ENCODE results near the gene DCLK1.

- TF ChIP-seq CTCF (IDR thresholded peaks at IDR 0.05 in 2 of 3, conservative IDR thresholded peaks at IDR 0.05 in 1 of 3; ENCODE audit: control insufficient read depth in 2 of 3, extremely low read depth in 1 of 3, insufficient read depth in 1 of 3, low read depth in 3 of 3, low read length in 3 of 3) (no peak), EZH2 (IDR thresholded peaks at IDR 0.05; ENCODE audit: borderline replicate concordance, control insufficient read depth, low read depth, low read length) (no peak)
Measured at GRCh38 chr13:35741657-35742056, 389.5 kb downstream of the DCLK1 start.
